Measurements from ENCODE around the gene MYLK3.
A peak's percentile ranks its signal among the peaks of the same experiment; 100 is the strongest.

MYLK3 gene

GRCh38 chr16:46763147-46763546, 15.0 kb upstream of the MYLK3 start:
- intact Hi-C loops (cut with DNase I), result no loop called here
- DNase-seq, result peak in 18 of 42 donors; percentile 4 to 50 (median 26)

GRCh38 chr16:46762583-46762982, 14.4 kb upstream of the MYLK3 start:
- intact Hi-C loops (cut with DNase I), result no loop called here
- peak in 2 of 42 donors; percentile 17 to 18 for DNase-seq

- intact Hi-C loops (cut with DNase I), result no loop called here
- no peak for DNase-seq
These were observed 11.2 kb upstream of the MYLK3 start for GRCh38 chr16:46759309-46759708.

GRCh38 chr16:46757339-46758050, 9.4 kb upstream of the MYLK3 start:
- intact Hi-C loops (cut with DNase I), result no loop called here
- no peak for DNase-seq

- intact Hi-C loops (cut with DNase I), result no loop called here
- no peak for DNase-seq
These were observed 8.6 kb upstream of the MYLK3 start for GRCh38 chr16:46756772-46757171.

GRCh38 chr16:46753015-46753414, 4.9 kb upstream of the MYLK3 start:
- DNase-seq, result no peak
- intact Hi-C loops (cut with DNase I), result no loop called here

GRCh38 chr16:46751381-46751780, 3.2 kb upstream of the MYLK3 start:
- intact Hi-C loops (cut with DNase I), result no loop called here
- DNase-seq, result no peak

GRCh38 chr16:46748775-46749705, 896 bp upstream of the MYLK3 start:
- intact Hi-C loops (cut with DNase I), result no loop called here
- DNase-seq, result no peak

GRCh38 chr16:46746821-46747776, 1.0 kb downstream of the MYLK3 start:
- intact Hi-C loops (cut with DNase I), result no loop called here
- peak in 2 of 42 donors; percentile 7 to 12 for DNase-seq

- intact Hi-C loops (cut with DNase I), result no loop called here
- no peak for DNase-seq
These were observed 2.5 kb downstream of the MYLK3 start for GRCh38 chr16:46745617-46746016.

GRCh38 chr16:46743232-46743719, 4.9 kb downstream of the MYLK3 start:
- peak in 11 of 42 donors; percentile 11 to 47 (median 21) for DNase-seq
- intact Hi-C loops (cut with DNase I), result no loop called here

GRCh38 chr16:46739934-46740333, 8.2 kb downstream of the MYLK3 start:
- intact Hi-C loops (cut with DNase I), result no loop called here

GRCh38 chr16:46737621-46738214, 10.4 kb downstream of the MYLK3 start:
- peak in 1 of 42 donors; percentile 6 for DNase-seq
- intact Hi-C loops (cut with DNase I), result no loop called here

More at GRCh38 chr16:46739934-46740333, 8.2 kb downstream of the MYLK3 start:
- DNase-seq, result no peak

GRCh38 chr16:46736695-46737094, 11.4 kb downstream of the MYLK3 start:
- peak in 1 of 42 donors; percentile 18 for DNase-seq

GRCh38 chr16:46733319-46733830, 14.8 kb downstream of the MYLK3 start:
- DNase-seq, result peak in 3 of 42 donors; percentile 2 to 32 (median 21)
- intact Hi-C loops (cut with DNase I), result no loop called here

More at GRCh38 chr16:46736695-46737094, 11.4 kb downstream of the MYLK3 start:
- intact Hi-C loops (cut with DNase I), result no loop called here

- DNase-seq, result no peak
- intact Hi-C loops (cut with DNase I), result no loop called here
These were observed 15.6 kb downstream of the MYLK3 start for GRCh38 chr16:46732561-46732960.

GRCh38 chr16:46731691-46732555, 16.2 kb downstream of the MYLK3 start:
- intact Hi-C loops (cut with DNase I), result no loop called here
- DNase-seq, result peak in 2 of 42 donors; percentile 10 to 32
